ENCODE measurements around the gene RNFT2. TPM values are rescaled to one million over a fixed set of nuclear protein-coding genes. Genes with fewer than 3 reads are reported as not detected.

Gene RNFT2
- polyA plus RNA-seq, 1 donor = 2.0 TPM

Other genes with a start within 250 kb of the RNFT2 start
- gene MAP1LC3B2, start 178.9 kb upstream of the RNFT2 start, polyA plus RNA-seq = 2.3 TPM
- 38.6 TPM for gene SPRING1, start 246 bp upstream of the RNFT2 start, polyA plus RNA-seq
- gene HRK, start 143.1 kb downstream of the RNFT2 start, polyA plus RNA-seq = 0.16 TPM
- 13.1 TPM for gene FBXW8, start 172.6 kb downstream of the RNFT2 start, polyA plus RNA-seq